NCI-H2107 (cell line): ENCODE results near the gene ANKRD13B.
"Not testable (repeated sequence)": the region's sequence is repeated elsewhere in the genome, so short reads cannot be mapped to it uniquely, and the experiment has no call there.

Source experiments
- DNase-seq: peaks from one replicate; lab custom pipeline; 2025; lab: John Stamatoyannopoulos, UW

ANKRD13B gene

DNA sequence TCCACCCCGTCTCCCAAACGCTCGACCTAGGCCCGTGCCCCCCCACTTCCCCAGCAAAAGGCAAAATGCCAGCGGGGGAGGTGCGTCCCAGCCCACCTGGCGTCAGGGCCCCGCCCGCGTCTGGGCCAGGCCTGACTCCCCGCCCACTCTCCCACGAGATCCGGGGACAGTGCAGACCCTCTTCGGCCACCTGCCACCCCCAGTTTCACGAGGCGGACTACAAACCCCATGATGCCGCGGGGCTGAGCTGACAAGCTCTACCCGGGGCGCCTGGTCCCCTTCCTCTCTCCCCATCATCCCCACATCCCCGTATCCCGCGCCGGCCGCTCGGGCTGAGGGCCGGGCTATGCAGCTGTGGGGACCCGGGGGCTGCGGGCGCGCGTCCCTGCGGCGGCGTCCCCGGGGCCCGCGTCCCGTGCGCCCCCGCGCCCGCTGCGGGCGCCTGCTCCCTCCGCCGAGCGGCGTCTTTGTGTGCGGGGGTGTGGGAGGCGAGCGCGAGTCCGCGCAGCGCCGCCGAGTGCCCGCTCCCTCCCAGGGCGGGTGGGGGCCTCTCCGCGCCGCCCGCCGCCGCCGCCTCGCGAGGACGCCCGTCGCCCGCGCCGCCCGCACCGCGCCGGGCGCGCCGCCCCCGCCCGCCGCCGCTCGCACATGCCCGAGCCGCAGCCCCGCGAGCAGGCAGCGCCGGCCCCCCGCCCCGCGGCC lies at the start of gene ANKRD13B:
ANKRD13B (plus strand) TSS at position 283 of the 702 bp plus-strand sequence. CDS start 490 bp downstream, outside the sequence.
- peak; percentile 12 for DNase-seq

DNA sequence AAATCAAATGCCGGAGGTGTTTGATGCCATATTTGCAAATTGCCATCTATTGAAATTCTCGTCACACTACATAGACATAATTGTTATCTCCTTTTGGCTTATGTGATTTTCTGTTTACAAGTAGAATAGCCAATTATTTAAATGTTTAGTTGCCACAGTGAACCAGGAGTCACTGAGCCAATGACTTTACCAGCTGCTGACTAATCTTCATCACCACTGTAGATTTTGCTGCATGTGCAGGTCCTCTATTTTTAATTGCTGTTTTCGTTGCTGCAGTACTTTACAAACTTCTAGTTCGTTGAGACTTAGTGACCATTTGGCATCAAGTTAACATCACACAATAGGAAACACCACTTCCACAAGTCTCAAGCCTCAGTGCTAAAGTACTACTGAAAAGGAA lies 48.9 kb upstream of the ANKRD13B start:
- no peak for DNase-seq

DNA sequence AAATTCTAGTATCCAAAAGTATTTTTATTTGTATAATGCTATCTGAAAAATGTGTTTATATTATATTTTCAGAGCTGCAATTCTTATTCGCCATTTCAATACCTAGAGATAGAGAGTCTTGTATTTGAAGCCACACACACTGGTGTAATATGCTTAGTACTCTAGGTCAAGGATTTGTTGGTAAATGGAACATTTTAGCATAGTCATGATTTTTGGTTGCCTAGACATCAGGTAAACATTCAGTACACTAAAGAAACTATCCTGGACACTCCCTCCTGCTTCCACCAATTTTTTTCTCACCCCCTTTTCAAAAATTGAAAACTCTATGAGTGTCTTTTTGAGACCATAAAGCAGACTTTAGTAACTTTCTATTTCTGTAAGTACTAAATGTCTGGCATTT lies 46.8 kb upstream of the ANKRD13B start:
- DNase-seq: no peak

DNA sequence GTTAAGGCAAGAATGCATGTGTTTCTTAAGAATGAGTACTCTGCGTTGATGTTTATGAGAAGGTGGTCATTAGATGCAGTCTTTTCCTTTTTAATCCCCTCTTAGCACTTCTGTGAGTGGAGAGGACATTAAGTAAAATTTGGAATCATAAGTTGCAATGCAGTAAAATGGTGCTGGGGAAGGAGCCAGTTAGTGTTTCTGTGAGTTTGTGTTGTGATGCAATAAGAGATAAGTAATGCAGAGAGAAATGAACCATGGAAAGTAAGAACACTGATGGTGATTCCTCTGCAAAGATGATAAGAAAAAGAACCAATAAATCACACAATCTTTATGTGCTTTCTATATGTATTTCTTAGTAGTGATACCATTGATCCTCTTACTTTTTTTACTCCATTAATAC lies 46.1 kb upstream of the ANKRD13B start:
- no peak for DNase-seq

DNA sequence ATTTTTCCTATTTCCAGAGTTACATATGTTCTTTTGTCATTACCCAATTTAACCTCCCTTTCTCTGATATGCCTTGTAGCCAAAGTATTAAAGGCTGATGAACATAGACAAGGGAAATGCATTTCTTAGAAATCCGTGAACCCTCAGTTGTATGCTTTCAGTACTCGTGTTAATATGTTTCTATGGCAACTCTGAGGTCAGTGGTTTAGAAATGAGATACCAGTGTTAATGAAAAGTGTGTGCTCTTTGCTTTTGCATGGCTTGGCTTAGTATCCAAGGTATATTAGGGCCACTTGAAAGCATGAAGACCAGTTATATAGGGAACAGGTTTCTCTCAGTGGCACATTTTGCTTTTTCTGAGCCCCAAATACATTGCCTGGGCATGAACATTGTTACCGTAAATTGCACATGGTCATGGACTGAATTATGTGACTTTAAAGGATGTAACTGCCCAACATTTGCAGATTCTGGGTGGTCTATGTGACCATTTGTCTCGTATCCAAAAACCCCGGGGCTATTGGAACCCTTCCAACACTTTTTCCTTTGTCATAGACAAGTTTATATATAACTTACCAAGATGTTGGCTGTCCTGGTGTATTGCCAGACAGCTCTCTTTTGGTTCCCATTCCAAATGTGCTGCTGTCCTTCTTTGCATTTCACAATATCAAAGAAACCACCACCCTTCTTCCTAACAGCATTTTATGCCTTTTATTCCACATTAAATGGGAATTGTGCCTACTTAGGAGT lies 43.6 kb upstream of the ANKRD13B start:
- no peak for DNase-seq

DNA sequence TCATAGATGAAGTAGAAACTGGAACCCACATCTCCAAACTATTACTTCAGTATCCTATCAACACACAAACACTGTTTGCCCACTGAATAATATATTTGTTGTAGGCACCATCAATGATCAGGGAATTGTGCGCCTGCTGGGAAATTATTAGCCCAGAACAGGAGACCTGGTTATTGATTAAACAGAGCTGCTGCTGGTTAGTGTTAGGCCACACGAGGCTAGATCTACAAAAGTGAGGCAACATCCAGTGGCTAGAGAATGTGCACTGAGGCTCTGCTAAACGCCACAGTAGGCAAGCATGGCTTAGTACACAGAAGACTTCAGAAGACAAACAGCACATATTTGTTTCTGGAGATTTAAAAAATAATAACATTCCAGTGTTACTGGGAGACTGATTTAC lies 37.1 kb upstream of the ANKRD13B start:
- no peak for DNase-seq

DNA sequence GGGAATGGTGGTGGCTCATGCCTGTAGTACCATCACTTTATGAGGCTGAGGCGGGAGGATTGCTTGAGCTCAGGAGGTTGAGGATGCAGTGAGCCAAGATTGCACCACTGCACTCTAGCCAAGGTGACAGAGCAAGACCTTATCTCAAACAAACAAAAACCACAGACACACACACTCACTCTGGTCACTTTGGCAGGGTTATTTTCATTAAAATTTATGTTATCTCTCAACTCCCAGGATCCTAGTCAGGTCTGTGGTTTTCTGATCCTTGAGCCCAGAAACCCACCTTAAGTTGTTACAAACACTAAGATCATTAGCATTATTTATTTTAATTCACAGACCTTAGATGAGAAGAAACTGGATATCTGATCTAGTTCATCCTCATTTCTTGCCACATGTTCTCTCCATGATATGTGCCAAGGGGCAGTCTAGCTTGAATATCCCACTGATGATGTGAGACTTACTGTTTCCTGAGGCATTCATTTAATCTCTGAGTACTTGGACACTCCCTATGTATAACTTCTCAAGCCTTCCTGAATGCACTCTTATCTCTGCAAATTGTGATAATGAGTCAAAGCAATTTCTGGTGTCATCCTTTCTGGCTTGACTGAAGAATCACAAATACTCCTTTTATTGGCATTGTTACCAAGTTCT lies 35.7 kb upstream of the ANKRD13B start:
- no peak for DNase-seq

DNA sequence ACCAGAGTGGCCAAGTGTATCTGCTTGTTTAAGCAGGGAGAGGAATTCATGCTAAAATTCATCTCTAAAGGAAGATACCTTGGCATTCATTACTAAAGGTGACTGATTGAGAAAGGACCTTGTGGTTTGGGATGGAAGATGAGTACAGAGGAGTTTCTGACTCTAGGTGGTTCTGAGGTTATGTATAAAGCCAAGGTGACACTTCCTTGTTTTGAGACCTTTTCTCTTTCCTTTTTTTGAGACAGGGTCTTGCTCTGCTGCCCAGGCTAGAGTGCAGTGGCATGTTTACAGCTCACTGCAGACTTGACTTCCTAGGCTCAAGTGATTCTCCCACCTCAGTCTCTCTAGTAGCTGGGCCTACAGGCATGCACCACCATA lies 35.2 kb upstream of the ANKRD13B start:
- no peak for DNase-seq

DNA sequence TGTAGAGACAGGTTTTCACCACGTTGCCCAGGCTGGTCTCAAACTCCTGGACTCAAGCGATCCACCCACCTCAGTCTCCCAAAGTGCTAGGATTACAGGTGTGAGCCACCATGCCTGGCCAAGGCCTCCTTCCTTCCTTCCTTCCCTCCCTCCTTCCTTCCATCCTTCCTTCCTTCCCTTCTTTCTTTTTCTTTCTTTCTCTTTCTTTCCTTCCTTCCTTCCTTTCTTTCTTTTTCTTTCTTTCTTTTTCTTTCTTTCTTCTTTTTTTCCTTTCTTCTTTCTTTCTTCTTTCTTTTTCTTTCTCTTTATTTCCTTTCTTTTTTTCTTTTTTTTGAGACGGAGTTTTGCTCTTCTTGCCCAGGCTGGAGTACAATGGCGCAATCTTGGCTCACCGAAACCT lies 34.8 kb upstream of the ANKRD13B start:
- not testable (repeated sequence) for DNase-seq

DNA sequence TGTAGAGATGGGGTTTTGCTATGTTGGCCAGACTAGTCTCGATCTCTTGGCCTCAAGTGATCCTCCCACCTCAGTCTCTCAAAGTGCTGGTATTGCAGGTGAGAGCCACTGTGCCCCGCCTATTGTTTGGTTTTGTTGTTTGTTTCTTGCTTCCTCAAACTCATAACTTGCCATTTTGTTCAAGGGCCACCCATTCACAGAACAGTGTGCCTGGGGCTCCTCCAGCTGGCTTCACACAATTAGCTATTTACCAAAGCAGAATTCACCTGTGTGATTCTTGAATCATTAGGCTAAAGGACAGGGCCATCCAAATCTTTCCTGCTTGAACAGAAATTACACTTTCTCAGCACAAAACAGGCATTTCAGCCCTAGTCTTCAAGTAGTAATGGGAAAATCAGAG lies 33.3 kb upstream of the ANKRD13B start:
- no peak for DNase-seq

DNA sequence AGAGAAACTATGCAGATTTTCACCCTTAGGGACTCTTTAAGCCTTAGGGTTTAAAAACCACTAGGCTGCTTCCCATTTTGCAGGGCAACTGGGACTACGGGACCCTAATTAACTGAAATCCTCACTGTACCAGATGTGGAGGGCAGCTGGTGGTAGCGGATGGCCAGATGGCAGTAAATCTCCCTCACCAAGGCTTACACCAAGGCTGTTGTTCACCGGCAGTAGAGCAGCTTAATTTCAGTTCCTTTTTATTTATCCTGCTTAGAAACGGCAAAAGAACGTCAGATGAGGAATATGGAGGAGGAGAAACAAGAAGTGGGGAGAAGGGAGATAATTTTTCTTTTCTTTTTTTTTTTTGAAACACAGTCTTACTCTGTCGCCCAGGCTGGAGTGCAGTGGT lies 32.6 kb upstream of the ANKRD13B start:
- DNase-seq: no peak

DNA sequence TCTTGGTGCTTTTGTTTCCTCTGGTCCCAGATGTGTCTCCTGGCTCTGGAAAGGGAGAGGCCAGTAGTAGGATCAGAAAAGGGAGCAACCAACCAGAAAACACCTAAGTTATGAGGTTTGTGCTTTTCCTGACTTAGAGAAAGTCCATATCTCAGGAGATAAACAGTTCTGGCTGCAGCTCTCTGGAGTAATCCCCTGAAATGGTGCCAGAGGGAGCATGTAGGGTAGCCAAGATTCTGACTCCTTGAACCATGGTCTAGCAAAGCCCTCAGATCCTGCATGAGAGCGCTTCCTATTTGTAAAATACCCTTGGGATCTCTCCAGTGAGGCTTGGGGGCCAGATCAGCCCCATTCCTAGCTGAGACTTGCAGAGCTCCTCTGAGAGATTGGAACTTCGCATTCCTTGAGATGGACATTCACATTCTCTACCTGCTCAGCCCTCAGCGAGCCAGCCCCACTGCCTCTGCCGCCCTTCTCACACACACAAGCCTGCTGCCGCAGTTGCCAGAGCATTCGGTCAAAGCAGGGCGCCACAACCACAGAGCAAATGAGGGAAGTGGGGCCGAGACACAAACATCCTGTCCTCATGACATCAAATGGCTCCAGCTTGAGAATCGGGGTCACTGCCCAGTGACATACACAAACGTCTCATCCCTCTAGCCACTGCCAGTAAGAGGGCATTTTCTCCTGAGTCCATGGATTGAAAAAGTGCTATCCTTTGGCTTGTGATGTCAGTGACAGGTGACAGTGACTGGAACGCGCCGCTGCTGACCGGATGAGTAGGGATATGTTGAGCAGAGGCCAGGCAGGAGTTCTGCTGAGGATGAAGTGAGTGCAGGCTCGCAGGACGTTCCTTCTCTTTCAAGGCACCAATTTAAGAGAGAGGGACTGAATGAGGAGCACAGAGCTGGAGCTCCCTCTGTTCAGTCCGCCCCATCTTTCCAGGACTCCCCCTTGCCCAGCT lies 31.1 kb upstream of the ANKRD13B start:
- DNase-seq: no peak

DNA sequence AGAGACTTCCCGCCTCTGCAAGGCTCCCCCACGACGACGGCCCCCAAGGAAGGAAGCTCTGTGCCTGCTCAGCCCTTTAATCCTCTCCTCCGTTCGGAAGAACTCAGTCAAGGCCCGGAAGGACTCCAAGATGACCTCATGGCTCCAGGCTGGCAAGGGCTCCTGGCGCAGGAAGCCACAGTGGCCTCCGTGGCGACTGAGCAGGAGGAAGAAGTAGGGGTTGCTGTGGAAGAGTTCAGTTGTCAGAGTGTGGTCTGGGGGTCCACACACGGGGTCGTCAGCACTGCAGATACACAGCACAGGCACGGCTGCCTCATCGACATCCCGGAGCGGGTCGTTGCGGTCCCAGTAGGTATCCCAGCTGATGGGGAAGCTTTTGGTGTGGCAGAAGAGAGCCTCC lies 30.3 kb upstream of the ANKRD13B start:
- no peak for DNase-seq

DNA sequence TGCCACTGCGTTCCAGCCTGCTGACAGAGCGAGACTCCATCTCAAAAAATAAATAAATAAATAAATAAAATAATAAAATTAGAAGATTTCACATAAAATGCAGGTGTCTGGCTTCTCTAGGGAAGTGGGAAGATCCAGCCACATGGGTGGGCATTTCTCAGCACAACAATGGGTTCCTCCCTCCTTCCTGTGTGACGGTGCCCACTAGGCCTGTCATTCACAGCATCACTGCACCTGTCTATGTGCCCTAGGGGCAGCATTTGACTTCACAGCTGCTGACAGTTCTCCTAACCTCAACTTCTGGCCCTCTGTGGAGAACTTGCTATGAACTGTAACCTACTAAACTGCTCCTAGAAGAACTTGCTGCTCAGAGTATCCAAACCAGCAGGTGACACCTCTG lies 29.1 kb upstream of the ANKRD13B start:
- DNase-seq: no peak

DNA sequence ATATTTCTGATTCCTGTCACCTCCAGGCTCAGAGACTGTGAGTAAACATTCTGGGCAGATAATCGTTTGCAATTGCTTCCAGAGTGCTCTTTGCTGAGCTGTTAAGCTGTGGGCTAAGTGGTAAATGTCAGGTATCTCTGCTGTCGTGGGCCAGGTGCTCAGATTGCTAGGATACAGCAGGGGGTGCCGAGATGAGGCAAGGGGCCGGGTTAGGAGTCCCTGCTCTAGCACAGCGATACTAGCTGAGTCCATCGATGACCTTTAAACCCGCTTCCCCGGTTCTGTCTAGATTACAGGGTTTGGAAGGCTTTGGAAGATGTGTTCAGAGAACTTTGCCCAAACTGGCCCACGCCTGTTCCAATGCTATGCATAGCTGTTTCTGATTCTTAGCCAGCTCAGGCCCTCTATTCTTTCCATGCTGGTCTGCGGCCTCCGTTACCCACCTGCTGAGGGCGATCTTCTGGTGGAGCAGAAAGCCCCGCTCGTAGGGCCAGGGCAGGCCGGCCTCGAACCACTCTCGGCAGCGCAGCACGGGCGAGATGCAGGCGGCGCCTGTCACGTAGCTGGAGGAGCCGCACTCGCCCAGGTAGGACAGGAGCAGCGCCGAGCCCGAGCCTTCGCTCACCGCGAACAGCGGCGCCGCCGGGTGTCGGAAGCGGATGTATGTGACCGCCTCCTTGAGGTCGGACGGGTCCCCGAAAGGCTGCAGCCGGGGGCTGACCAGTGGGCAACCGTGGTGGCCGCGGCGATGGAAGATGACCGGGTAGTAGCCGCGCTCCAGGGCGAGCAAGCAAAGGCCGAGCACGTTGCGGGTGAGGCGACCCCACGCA lies 27.1 kb upstream of the ANKRD13B start:
- peak; percentile 30 for DNase-seq

DNA sequence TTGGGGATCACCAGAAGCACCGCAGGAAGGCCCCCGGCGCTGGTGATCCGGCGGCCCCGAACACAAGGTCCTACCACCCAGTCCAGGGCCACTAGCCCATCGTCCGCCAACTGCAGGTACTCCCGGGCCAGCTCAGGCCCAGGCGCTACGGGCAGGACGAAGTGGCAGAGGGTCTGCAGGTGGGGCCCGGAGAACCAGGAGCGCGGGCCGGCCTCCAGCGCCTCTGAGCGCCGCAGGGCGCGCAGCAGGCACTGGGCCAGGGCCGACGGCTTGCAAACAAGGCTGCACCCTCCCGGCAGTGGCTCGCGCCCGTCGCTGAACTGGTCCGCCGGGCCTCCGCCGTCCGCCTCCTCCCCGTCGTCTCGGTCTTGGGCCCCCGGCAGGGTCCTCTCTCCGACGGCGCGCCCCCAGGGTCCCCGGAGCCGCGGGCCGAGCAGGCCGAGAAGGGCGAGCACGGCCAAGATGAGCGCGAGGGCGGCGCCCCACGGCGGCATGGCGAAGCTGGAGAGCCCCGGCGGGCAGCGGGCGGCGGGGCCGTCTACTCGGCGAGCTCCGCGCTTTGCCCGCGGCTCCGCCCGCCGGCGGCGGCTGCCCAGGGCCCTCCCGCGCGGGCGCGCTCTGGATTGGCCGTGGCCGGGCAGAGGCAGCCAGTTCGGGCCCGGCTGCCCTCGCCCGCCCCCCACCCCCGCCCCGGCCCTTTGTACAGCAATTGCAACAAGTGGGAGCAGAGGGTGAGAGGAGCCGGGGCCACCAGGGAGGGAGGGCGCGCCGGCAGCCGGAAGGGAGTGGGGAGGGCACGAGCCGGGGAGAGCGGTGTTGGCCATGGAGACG lies 26.2 kb upstream of the ANKRD13B start, which contains the start of gene ABHD15:
ABHD15 (minus strand) TSS at position 565 of the 831 bp plus-strand sequence; CDS start at position 494, 71 bp downstream.
- no peak for DNase-seq

DNA sequence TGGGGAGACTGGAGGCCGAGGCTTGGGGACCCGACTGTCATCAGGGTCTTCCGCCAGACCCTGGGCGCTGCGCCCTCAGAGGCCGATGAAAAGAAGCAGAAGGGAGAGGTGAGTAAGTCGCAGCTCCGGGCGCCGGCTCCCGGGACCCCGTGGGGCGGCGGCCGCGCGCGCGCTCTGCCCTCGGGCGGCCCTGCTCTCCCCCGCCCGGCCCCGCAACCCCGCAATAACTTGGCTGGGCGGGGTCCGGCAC lies 25.7 kb upstream of the ANKRD13B start:
- no peak for DNase-seq

DNA sequence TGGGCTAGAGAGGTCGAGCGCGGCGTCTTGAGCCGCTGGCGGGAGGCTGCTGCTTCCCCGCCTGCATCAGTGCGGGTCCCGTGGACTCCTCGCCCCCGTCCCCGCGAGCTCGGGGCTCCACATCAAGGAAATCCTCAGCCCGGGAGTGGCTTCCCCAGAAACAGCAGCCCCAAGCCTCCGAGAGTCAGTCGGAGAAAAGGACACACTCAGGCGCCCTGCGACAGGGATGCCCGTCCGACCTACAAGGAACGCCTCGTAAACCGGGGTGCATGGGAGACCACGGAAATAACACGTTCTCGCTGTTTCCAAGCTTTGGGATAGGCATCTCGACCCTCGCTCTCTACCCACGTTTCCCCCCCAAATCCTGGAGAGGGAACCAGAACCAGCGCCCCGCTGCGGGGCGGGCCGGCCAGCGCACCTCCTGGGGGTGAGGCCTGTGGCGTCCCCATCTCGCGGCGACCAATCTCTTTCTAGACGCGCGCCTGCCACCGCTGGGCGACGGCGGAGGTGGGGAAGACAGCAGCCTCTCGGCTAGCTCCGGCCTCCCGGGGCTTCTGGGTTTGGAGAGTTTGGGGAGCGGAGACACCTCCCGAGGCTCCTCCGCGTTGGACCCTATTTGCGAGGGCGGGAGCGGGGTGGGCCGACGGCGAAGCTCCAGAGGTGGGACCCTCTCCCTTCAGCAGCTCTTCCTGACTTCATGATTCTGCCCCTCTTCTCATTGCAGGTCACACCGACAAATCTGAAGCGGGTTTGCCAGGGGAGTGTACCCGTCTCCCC lies 25.2 kb upstream of the ANKRD13B start:
- DNase-seq: no peak
